Sigmoid colon (tissue), 7 donors: ENCODE measurements around the gene NHS. TPM values are rescaled to one million over a fixed set of nuclear protein-coding genes. Genes with fewer than 3 reads are reported as not detected.
A peak's percentile ranks its signal among the peaks of the same experiment; 100 is the strongest.

Source experiments
- DNase-seq: peaks from one replicate; pipeline ENCODE4 v3.0.0-alpha.2; 2019
- H3K27ac ChIP-seq, 4 donors: fragments of 200-600 bp; sonication (generic); one replicate each; pipeline ENCODE4 v1.5.1; 2016 to 2019; ENCODE audit warnings: mild to moderate bottlenecking in 1 of 4
- H3K27me3 ChIP-seq, 3 donors: fragments of 200-600 bp; sonication (generic); one replicate each; pipeline ENCODE4 v1.5.1; 2019; ENCODE audit warnings: mild to moderate bottlenecking in 1 of 3
- H3K36me3 ChIP-seq, 4 donors: fragments of 200-600 bp; sonication (generic); one replicate each; pipeline ENCODE4 v1.5.1; 2016 to 2019
- H3K4me1 ChIP-seq, 4 donors: fragments of 200-600 bp; sonication (generic); one replicate each; pipeline ENCODE4 v1.5.1; 2017 to 2019
- H3K4me3 ChIP-seq, 4 donors: fragments of 200-600 bp; sonication (generic); one replicate each; pipeline ENCODE4 v1.5.1; 2017 to 2019; ENCODE audit warnings: mild to moderate bottlenecking in 2 of 4, moderate library complexity in 1 of 4
- H3K9me3 ChIP-seq, 4 donors: fragments of 200-600 bp in 3 of 4; sonication (generic) in 3 of 4; one replicate each; pipeline versions ENCODE4 v1.5.1 to v1.6.1; 2013 to 2019
- EP300 ChIP-seq, 4 donors: sonication (generic); formaldehyde crosslinking; IDR thresholded peaks; one replicate each; pipeline ENCODE4 v1.6.1; 2017; ENCODE audit warnings: antibody characterized with exemption in 4 of 4
- POLR2A ChIP-seq, 2 donors: fragments of 450-650 bp; IDR thresholded peaks; one replicate each; pipeline ENCODE4 v1.6.1; 2016; ENCODE audit warnings: antibody characterized with exemption in 2 of 2, mild to moderate bottlenecking in 2 of 2, moderate library complexity in 2 of 2
- POLR2AphosphoS5 ChIP-seq, 4 donors: sonication (generic); formaldehyde crosslinking; IDR thresholded peaks; one replicate each; pipeline ENCODE4 v1.6.1; 2017; ENCODE audit warnings: antibody characterized with exemption in 4 of 4
- WGBS, 2 donors: extraction: QIAGEN DNeasy Blood & Tissue Kit; methylation state at CpG; one replicate each; pipeline ENCODE4 v1.1.7; 2013; 5-methylcytosine and 5-hydroxymethylcytosine counted together
- intact Hi-C: fragments of 100-400 bp; cut with DNase I; formaldehyde crosslinking; loops from one replicate; pipeline ENCODE4 v1.15.1; 2023
- polyA plus RNA-seq, 3 donors: library from polyadenylated mRNA; stranded (reverse); fragments of 200-250 nt; gene quantifications; one replicate each; pipeline ENCODE4 v1.2.3, GENCODE V29; 2013
- total RNA-seq, 4 donors: library from RNA; depleted of rRNA; stranded (reverse); fragments of >200 nt; gene quantifications; one replicate each; pipeline ENCODE4 v1.1.0, GENCODE V29; 2016
- TF ChIP-seq, protein P1 (sequence below), 4 experiments: fragments of 450-650 bp in 3 of 4; fragments of 200-600 bp in 1 of 4; IDR thresholded peaks; one replicate each; pipeline ENCODE4 v1.5.1; 2016 to 2019; ENCODE audit warnings: antibody characterized with exemption in 4 of 4, mild to moderate bottlenecking in 3 of 4, moderate library complexity in 2 of 4
- donor health status: healthy with polysubstance abuse.
- donor health status: Bipolar disorder and iron deficiency.
- donor health status: healthy.

The NHS gene
- total and polyA plus RNA-seq, 7 donors = under 0.01 to 22.7 (median 9.3) TPM

DNA sequence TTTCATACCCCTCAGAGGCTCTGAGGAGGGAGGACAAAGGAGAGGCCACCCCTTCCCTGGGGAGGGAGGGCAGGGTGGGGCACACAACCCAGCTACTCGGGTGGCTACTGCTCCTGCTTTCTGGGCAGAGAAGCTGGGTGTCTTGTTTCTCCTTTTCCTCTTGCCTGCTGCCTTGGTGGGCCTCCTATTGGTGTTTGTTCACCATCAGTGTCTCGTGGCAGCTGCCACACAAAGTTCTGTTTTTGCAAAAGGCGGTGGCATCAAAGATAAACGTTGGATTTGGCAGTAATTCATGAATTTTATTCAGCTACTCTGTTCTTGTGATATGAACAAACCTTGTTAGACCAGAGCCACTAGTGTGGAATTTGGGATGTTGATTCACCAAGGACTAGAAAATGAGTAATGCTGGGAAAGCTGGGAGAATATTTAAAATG is 209.3 kb downstream of the NHS start:
- no peak overlapping the region for H3K4me3 ChIP-seq
- intact Hi-C loops = no loop called here
- no peaks in the 10 kb centered on the region for H3K36me3 ChIP-seq
- no peaks in the 10 kb centered on the region for H3K9me3 ChIP-seq
- DNase-seq = no peak
- no peaks in the 10 kb centered on the region for H3K27me3 ChIP-seq
- H3K4me1 ChIP-seq = peaks cover 0 to 27% (median 18%) of the 10 kb centered on the region in 4 donors
- WGBS, 2 donors = 10 to 47% methylated on average over 4 of the region's 4 CpGs
- peak overlapping the region in 2 of 4 donors; percentile 19 to 33 for H3K27ac ChIP-seq
- TF ChIP-seq, protein P1, sequence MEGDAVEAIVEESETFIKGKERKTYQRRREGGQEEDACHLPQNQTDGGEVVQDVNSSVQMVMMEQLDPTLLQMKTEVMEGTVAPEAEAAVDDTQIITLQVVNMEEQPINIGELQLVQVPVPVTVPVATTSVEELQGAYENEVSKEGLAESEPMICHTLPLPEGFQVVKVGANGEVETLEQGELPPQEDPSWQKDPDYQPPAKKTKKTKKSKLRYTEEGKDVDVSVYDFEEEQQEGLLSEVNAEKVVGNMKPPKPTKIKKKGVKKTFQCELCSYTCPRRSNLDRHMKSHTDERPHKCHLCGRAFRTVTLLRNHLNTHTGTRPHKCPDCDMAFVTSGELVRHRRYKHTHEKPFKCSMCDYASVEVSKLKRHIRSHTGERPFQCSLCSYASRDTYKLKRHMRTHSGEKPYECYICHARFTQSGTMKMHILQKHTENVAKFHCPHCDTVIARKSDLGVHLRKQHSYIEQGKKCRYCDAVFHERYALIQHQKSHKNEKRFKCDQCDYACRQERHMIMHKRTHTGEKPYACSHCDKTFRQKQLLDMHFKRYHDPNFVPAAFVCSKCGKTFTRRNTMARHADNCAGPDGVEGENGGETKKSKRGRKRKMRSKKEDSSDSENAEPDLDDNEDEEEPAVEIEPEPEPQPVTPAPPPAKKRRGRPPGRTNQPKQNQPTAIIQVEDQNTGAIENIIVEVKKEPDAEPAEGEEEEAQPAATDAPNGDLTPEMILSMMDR (IDR thresholded peaks at IDR 0.05) = no peak
- TF ChIP-seq POLR2AphosphoS5 (IDR thresholded peaks at IDR 0.05) (no peak), POLR2A (IDR thresholded peaks at IDR 0.05) (no peak), EP300 (IDR thresholded peaks at IDR 0.05) (no peak)

DNA sequence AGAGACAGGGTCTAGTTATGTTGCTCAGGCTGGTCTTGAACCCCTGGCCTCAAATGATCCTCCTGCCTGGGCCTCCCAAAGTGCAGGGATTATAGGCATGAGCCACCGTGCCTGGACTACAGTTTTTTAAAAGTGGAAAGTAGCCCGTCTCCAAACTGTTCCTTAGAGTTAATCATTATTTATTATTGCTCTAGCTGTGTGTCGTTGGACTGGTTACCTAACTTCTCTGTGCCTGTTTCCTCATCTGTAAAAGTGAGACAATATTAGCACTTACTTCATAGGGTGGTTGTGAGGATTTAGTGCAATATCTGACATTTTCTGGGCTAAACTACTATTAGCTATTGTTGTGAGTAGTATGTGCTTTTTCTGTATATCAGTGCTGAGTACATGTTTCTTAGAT is 210.0 kb downstream of the NHS start:
- Histone ChIP-seq H3K27me3 (no peaks in the 10 kb centered on the region), H3K4me1 (peaks cover 0 to 19% (median 15%) of the 10 kb centered on the region in 4 donors), H3K9me3 (no peaks in the 10 kb centered on the region), H3K4me3 (no peak overlapping the region), H3K36me3 (no peaks in the 10 kb centered on the region), H3K27ac (no peak overlapping the region)
- no peak for DNase-seq
- TF ChIP-seq POLR2AphosphoS5 (IDR thresholded peaks at IDR 0.05) = no peak
- TF ChIP-seq POLR2A (IDR thresholded peaks at IDR 0.05) = no peak
- TF ChIP-seq, protein P1 (IDR thresholded peaks at IDR 0.05) = no peak
- no peak for TF ChIP-seq EP300 (IDR thresholded peaks at IDR 0.05)
- 25 to 74% methylated on average over 3 of the region's 3 CpGs for WGBS, 2 donors
- intact Hi-C loops = no loop called here

DNA sequence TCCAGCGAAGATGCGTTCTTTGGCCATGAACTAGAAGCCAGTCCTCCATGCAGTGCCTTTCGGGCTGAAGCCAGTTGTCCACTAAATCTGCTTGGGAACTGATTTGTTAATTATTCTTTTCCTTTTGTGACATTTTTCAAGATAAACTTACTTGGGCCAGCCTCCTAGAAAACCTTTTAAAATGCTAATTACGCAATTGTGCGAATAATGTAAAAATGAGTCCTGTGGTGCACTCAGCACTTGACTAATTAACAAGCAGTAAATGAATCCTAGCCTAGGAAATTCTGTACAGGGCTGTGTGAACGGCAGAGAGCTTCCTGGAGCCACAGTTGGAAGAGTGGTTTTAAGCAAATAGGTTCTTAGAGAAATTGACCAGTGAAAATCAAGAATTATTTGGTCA is 212.4 kb downstream of the NHS start:
- H3K27ac ChIP-seq = no peak overlapping the region
- no peak overlapping the region for H3K4me3 ChIP-seq
- H3K36me3 ChIP-seq = no peaks in the 10 kb centered on the region
- no peaks in the 10 kb centered on the region for H3K27me3 ChIP-seq
- no peaks in the 10 kb centered on the region for H3K9me3 ChIP-seq
- intact Hi-C loops = no loop called here
- no peak for TF ChIP-seq POLR2AphosphoS5 (IDR thresholded peaks at IDR 0.05)
- TF ChIP-seq EP300 (IDR thresholded peaks at IDR 0.05) = no peak
- no peak for TF ChIP-seq POLR2A (IDR thresholded peaks at IDR 0.05)
- TF ChIP-seq, protein P1 (IDR thresholded peaks at IDR 0.05) = no peak
- H3K4me1 ChIP-seq = peaks cover 0 to 9% (median 0%) of the 10 kb centered on the region in 4 donors
- WGBS, 2 donors = 93 to 94% methylated on average over 6 of the region's 6 CpGs
- no peak for DNase-seq

DNA sequence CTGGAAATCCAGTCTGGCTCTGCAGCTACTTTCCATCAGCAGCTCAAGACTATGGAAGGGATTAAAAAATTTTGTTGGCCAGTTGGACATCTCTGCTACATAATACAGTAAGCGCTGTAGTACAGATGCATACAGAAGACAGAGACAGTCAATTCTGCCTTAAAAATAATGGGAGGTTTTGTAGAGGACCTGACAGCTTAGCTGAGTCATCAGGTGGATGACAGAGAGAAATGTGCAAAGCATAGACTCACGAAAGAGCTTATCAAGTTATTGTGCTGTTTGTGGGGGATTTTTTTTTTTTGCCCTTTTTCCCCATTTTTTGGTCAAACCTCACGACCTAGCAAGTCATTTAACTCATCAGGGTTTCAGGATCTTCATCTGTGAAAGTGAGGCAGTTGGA is 213.3 kb downstream of the NHS start:
- DNase-seq = no peak
- 77 to 79% methylated on average over 3 of the region's 3 CpGs for WGBS, 2 donors
- Histone ChIP-seq H3K4me1 (peaks cover 0 to 13% (median 0%) of the 10 kb centered on the region in 4 donors), H3K9me3 (no peaks in the 10 kb centered on the region), H3K36me3 (no peaks in the 10 kb centered on the region), H3K27me3 (no peaks in the 10 kb centered on the region), H3K27ac (no peak overlapping the region), H3K4me3 (no peak overlapping the region)
- intact Hi-C loops = no loop called here
- TF ChIP-seq, protein P1 (IDR thresholded peaks at IDR 0.05) = no peak
- no peak for TF ChIP-seq EP300 (IDR thresholded peaks at IDR 0.05)
- TF ChIP-seq POLR2AphosphoS5 (IDR thresholded peaks at IDR 0.05) = no peak
- no peak for TF ChIP-seq POLR2A (IDR thresholded peaks at IDR 0.05)
